Measurements from ENCODE around the gene IL27RA. TPM values are rescaled to one million over a fixed set of nuclear protein-coding genes. Genes with fewer than 3 reads are reported as not detected.
A peak's percentile ranks its signal among the peaks of the same experiment; 100 is the strongest.

IL27RA gene
- total and polyA plus RNA-seq, 2 donors (not counting 1 experiment from before 2014, with no cell fraction given) = 36.2 to 38.6 TPM

DNA sequence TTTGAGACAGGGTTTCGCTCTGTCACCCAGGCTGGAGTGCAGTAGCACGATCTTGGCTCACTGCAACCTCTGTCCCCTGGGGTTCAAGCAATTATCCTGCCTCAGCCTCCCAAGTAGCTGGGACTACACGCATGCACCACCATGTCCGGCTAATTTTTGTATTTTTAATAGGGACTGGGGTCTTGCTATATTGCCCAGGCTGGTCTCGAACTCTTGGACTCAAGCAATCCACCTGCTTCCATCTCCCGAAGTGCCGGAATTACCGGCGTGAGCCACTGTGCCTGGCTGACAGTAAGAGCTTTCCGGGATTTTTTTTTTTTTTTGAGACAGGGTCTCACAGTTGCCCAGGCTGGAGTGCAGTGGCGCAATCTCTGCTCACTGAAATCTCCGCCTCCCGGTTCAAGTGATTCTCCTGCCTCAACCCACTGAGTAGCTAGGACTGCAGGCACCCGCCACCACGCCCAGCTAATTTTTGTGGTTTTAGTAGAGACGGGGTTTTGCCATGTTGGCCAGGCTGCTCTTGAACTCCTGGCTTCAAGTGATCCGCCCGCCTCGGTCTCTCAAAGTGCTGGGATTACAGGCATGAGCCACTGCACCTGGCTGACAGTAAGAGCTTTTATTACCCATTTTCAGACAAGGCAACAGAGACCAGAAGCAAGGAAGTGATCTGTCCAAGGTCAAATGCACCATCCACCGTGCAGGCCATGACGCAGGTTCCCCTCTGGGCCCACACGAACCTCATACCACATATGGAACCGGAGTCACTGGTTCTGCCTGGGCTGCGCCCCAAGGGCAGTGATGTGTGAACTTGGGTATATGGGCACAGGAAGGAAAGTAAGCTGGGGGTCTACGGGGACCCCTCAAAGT, 46.5 kb upstream of the IL27RA start:
- 66% methylated on average over 17 of the region's 25 CpGs for WGBS (ENCODE audit: insufficient coverage)
- H3K4me3 ChIP-seq (ENCODE audit: control extremely low read depth in 1 of 5, extremely low read depth in 1 of 5, insufficient read depth in 1 of 5, low read depth in 2 of 5, low read length in 4 of 5) = peak overlapping the region in 1 of 5 experiments; percentile 28
- H3K9me3 Mint-ChIP-seq (ENCODE audit: insufficient read depth) = no peaks in the 10 kb centered on the region
- peak overlapping the region; percentile 48 for H3K9ac ChIP-seq (ENCODE audit: low read length)
- peak overlapping the region; percentile 83 for H3K4me3 Mint-ChIP-seq
- no peak overlapping the region for H2AFZ ChIP-seq (ENCODE audit: insufficient read depth, low read depth, low read length, poor library complexity, severe bottlenecking)
- peak; percentile 46 for ATAC-seq (ENCODE audit: low read depth)
- ChIA-PET POLR2A (interaction anchor here (0.6 to 3.5 kb wide), 10 partner anchors 10 to 198 kb away, joined by 3 to 42 read pairs (median 4); partner anchors contain the start of genes DCAF15, IL27RA and RFX1), CTCF (interaction anchor here (0.9 to 5.4 kb wide), 8 partner anchors 25 to 89 kb away, joined by 3 to 29 read pairs (median 6); partner anchors contain the start of genes DCAF15 and IL27RA)
- H3K27ac Mint-ChIP-seq = peak overlapping the region; percentile 99
- peak overlapping the region; percentile 89 for H3K4me2 ChIP-seq (replicated peaks; ENCODE audit: low read depth, low read length, poor library complexity, severe bottlenecking)
- intact Hi-C loops (cut with micrococcal nuclease) = no loop called here
- peaks cover 72% of the 10 kb centered on the region for H3K4me1 Mint-ChIP-seq
- H3K27ac ChIP-seq (ENCODE audit: low read length in 2 of 2) = peak overlapping the region; percentile 95 to 99
- peaks cover 28% of the 10 kb centered on the region for H3K79me2 ChIP-seq (ENCODE audit: control insufficient read depth, insufficient read depth, low read length)
- H3K9me3 ChIP-seq (ENCODE audit: control extremely low read depth in 1 of 3, control insufficient read depth in 2 of 3, insufficient read depth in 1 of 3, low read length in 2 of 3) = no peaks in the 10 kb centered on the region
- H3K4me1 ChIP-seq (ENCODE audit: control insufficient read depth in 2 of 2, insufficient read depth in 2 of 2, low read length in 2 of 2) = peaks cover 62 to 81% of the 10 kb centered on the region in 2 donors
- TF ChIP-seq EZH2 (IDR thresholded peaks at IDR 0.05; ENCODE audit: borderline replicate concordance, insufficient read depth, low read depth, low read length, poor library complexity, severe bottlenecking) = no peak
- no peak for TF ChIP-seq CTCF (IDR thresholded peaks at IDR 0.05)
- no peaks in the 10 kb centered on the region for H4K20me1 ChIP-seq (ENCODE audit: control insufficient read depth, insufficient read depth, low read length, poor library complexity, severe bottlenecking)
- peaks cover 0 to 4% (median 0%) of the 10 kb centered on the region in 4 experiments for H3K27me3 ChIP-seq (replicated peaks in 1 of 4; ENCODE audit: control extremely low read depth in 1 of 4, control insufficient read depth in 3 of 4, insufficient read depth in 4 of 4, low read length in 3 of 4)
- H3K36me3 ChIP-seq (replicated peaks in 1 of 2; ENCODE audit: control extremely low read depth in 1 of 2, control insufficient read depth in 1 of 2, extremely low read depth in 1 of 2, insufficient read depth in 2 of 2, low read length in 1 of 2) = peaks cover 0 to 8% of the 10 kb centered on the region in 2 experiments
- peak; percentile 87 for DNase-seq
- H3K27me3 Mint-ChIP-seq = no peaks in the 10 kb centered on the region
